Neuronal stem cell (in vitro differentiated cells): ENCODE measurements around the gene DMD.

ENCODE experiments used
- DNase-seq: peaks from one replicate; pipeline ENCODE4 v3.0.0-alpha.2; 2013; ENCODE audit warnings: low spot score
- H2AFZ ChIP-seq: one replicate; pipeline ENCODE4 v1.6.1; 2013; ENCODE audit warnings: mild to moderate bottlenecking, low read length, inconsistent platforms
- H2AK5ac ChIP-seq: 2 replicates; pipeline ENCODE4 v1.6.1; 2013; ENCODE audit warnings: low read depth, mild to moderate bottlenecking, inconsistent platforms, low read length, moderate library complexity, mixed read lengths
- H2BK120ac ChIP-seq: 2 replicates; pipeline ENCODE4 v1.6.1; 2013; ENCODE audit warnings: low read depth, mild to moderate bottlenecking, inconsistent platforms, low read length, moderate library complexity, mixed read lengths
- H2BK12ac ChIP-seq: one replicate; pipeline ENCODE4 v1.6.1; 2013; ENCODE audit warnings: low read length, inconsistent platforms
- H2BK15ac ChIP-seq: 2 replicates; pipeline ENCODE4 v1.6.1; 2013; ENCODE audit warnings: mild to moderate bottlenecking, low read length, inconsistent platforms, mixed read lengths
- H2BK5ac ChIP-seq: one replicate; pipeline ENCODE4 v1.6.1; 2013; ENCODE audit warnings: inconsistent platforms, mild to moderate bottlenecking, low read length, moderate library complexity
- H3K14ac ChIP-seq: one replicate; pipeline ENCODE4 v1.6.1; 2013; ENCODE audit warnings: low read length, inconsistent platforms
- H3K18ac ChIP-seq: 2 replicates; pipeline ENCODE4 v1.6.1; 2013; ENCODE audit warnings: low read length, inconsistent platforms
- H3K23ac ChIP-seq: 2 replicates; pipeline ENCODE4 v1.6.1; 2013; ENCODE audit warnings: low read depth, mild to moderate bottlenecking, mixed read lengths, low read length, inconsistent platforms; ENCODE audit not compliant: poor library complexity
- H3K27ac ChIP-seq: replicated peaks from 3 replicates; pipeline ENCODE4 v1.5.1; 2013; ENCODE audit warnings: low read length, inconsistent platforms
- H3K27me3 ChIP-seq, 3 experiments: 2 replicates each; pipeline ENCODE4 v1.6.1; 2013; ENCODE audit warnings: low read length in 3 of 3, mild to moderate bottlenecking in 2 of 3, inconsistent platforms in 1 of 3, low read depth in 1 of 3, mixed read lengths in 1 of 3, moderate library complexity in 1 of 3; ENCODE audit not compliant: control insufficient read depth in 3 of 3, insufficient read depth in 3 of 3
- H3K36me3 ChIP-seq, 2 donors: replicated peaks in 1 of 2; 2 replicates each; pipeline ENCODE4 v1.6.1; 2013; ENCODE audit warnings: low read length in 2 of 2; ENCODE audit not compliant: control insufficient read depth in 2 of 2, insufficient read depth in 2 of 2
- H3K4ac ChIP-seq: 2 replicates; pipeline ENCODE4 v1.6.1; 2013; ENCODE audit warnings: inconsistent platforms, mild to moderate bottlenecking, low read length, moderate library complexity
- H3K4me1 ChIP-seq, 2 donors: 1 replicate in 1 of 2; 2 replicates in 1 of 2; pipeline ENCODE4 v1.6.1; 2013; ENCODE audit warnings: low read length in 2 of 2, low read depth in 1 of 2; ENCODE audit not compliant: control insufficient read depth in 2 of 2, insufficient read depth in 1 of 2
- H3K4me2 ChIP-seq: one replicate; pipeline ENCODE4 v1.6.1; 2013; ENCODE audit warnings: mild to moderate bottlenecking, low read length, inconsistent platforms; ENCODE audit not compliant: insufficient read depth, poor library complexity, severe bottlenecking
- H3K4me3 ChIP-seq, 2 donors: 2 replicates each; pipeline ENCODE4 v1.5.1; 2013; ENCODE audit warnings: low read length in 2 of 2, mild to moderate bottlenecking in 2 of 2, inconsistent platforms in 1 of 2, moderate library complexity in 1 of 2
- H3K79me1 ChIP-seq: one replicate; pipeline ENCODE4 v1.6.1; 2013; ENCODE audit warnings: low read depth, mild to moderate bottlenecking, inconsistent platforms, low read length, moderate library complexity
- H3K9ac ChIP-seq: one replicate; pipeline ENCODE4 v1.6.1; 2013; ENCODE audit warnings: mild to moderate bottlenecking, low read depth, low read length, inconsistent platforms; ENCODE audit not compliant: poor library complexity
- H3K9me3 ChIP-seq, 2 donors: replicated peaks in 1 of 2; 2 replicates each; pipeline versions ENCODE3 to v1.6.1; 2013; ENCODE audit warnings: low read length in 2 of 2, mild to moderate bottlenecking in 2 of 2, inconsistent platforms in 1 of 2, low read depth in 1 of 2, mixed read lengths in 1 of 2, moderate library complexity in 1 of 2; ENCODE audit not compliant: control insufficient read depth in 2 of 2, insufficient read depth in 1 of 2
- H4K8ac ChIP-seq: one replicate; pipeline ENCODE4 v1.6.1; 2013; ENCODE audit warnings: low read depth, mild to moderate bottlenecking, inconsistent platforms, low read length, moderate library complexity
- H4K91ac ChIP-seq: one replicate; pipeline ENCODE4 v1.6.1; 2013; ENCODE audit warnings: low read length, low read depth, mild to moderate bottlenecking, inconsistent platforms; ENCODE audit not compliant: poor library complexity
- WGBS, 2 donors: extraction: QIAGEN DNeasy Blood & Tissue Kit; methylation state at CpG; one replicate each; pipeline ENCODE4 v1.1.7; 2013; ENCODE audit warnings: missing lambda C conversion rate in 2 of 2, mixed read lengths in 1 of 2; ENCODE audit not compliant: insufficient read length in 2 of 2, insufficient replicate concordance in 1 of 2; ENCODE audit errors: extremely low coverage in 2 of 2; 5-methylcytosine and 5-hydroxymethylcytosine counted together

Gene DMD

GRCh38 chrX:33014949-33015348 lies 196.4 kb downstream of the DMD start:
- WGBS, 2 donors: no CpG with 5 or more reads among the region's 6 CpGs

DNA sequence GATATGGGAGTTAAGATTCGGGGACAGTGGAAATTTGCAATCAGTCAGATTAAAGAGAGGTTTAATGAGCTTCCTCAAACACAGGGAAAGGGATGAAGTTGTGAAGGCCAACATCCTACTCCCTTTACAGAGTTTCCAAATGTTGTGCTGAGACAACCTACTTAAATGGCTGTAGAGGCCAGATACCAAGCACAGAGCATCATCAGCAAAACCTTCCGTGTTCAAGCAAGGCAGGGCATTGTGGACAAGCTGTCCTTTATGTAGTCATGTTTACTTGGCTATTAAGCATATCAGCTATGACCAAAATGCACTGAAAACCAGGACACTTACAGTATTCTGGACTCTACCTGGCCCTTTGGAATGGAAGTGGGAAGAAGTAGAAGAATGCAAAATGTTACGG lies 197.3 kb downstream of the DMD start:
- no CpG with 5 or more reads among the region's 3 CpGs for WGBS, 2 donors
- no peak overlapping the region for H2BK12ac ChIP-seq

More at GRCh38 chrX:33014949-33015348, 196.4 kb downstream of the DMD start:
- Histone ChIP-seq H3K27me3 (no peaks in the 10 kb centered on the region), H2BK120ac (no peak overlapping the region), H3K27ac (no peak overlapping the region), H3K79me1 (no peaks in the 10 kb centered on the region), H3K14ac (no peak overlapping the region), H3K18ac (no peak overlapping the region), H3K4ac (no peak overlapping the region), H2AFZ (no peak overlapping the region), H2BK12ac (no peak overlapping the region), H4K8ac (no peak overlapping the region), H3K9me3 (no peaks in the 10 kb centered on the region), H3K4me3 (no peak overlapping the region), H3K4me1 (no peaks in the 10 kb centered on the region), H3K9ac (no peak overlapping the region), H4K91ac (no peak overlapping the region), H3K4me2 (no peak overlapping the region), H2AK5ac (no peak overlapping the region), H3K36me3 (no peaks in the 10 kb centered on the region), H2BK5ac (no peak overlapping the region), H2BK15ac (no peak overlapping the region), H3K23ac (no peak overlapping the region)
- no peak for DNase-seq

DNA sequence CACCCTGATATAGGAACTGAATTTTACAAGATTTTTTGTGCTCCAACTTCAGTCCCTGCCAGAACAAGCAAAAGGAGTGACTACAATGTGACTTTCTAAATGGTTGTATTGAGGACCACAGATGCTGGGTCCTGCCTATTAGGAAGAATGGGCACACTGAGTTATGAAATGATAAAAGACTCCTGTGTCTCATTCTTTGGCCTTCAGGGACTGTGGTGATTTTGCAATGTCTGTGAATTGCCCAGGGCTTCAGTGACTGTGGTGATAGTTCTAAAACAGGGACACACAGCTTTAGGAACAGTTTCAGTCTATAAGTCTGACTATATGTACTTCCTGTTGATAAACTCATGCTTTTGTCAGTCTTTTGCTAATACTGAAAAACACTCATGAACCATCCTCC lies 210.2 kb downstream of the DMD start:
- Histone ChIP-seq H2AK5ac (no peak overlapping the region), H3K27ac (no peak overlapping the region), H2BK15ac (no peak overlapping the region), H3K4me2 (no peak overlapping the region), H3K36me3 (no peaks in the 10 kb centered on the region), H3K9ac (no peak overlapping the region), H4K8ac (no peak overlapping the region), H3K14ac (no peak overlapping the region), H3K79me1 (no peaks in the 10 kb centered on the region), H2AFZ (no peak overlapping the region), H2BK5ac (no peak overlapping the region), H3K4me3 (no peak overlapping the region), H3K27me3 (no peaks in the 10 kb centered on the region), H3K4me1 (no peaks in the 10 kb centered on the region), H3K18ac (no peak overlapping the region), H2BK12ac (no peak overlapping the region), H3K9me3 (no peaks in the 10 kb centered on the region), H3K23ac (no peak overlapping the region), H2BK120ac (no peak overlapping the region), H4K91ac (no peak overlapping the region), H3K4ac (no peak overlapping the region)
- no peak for DNase-seq

More for the DNA sequence above, 197.3 kb downstream of the DMD start:
- Histone ChIP-seq H3K18ac (no peak overlapping the region), H3K4me3 (no peak overlapping the region), H3K79me1 (no peaks in the 10 kb centered on the region), H3K9me3 (no peaks in the 10 kb centered on the region), H3K4me1 (no peaks in the 10 kb centered on the region), H3K27me3 (no peaks in the 10 kb centered on the region), H4K91ac (no peak overlapping the region), H3K4me2 (no peak overlapping the region), H3K23ac (no peak overlapping the region), H2BK120ac (no peak overlapping the region), H2BK5ac (no peak overlapping the region), H3K9ac (no peak overlapping the region), H2AFZ (no peak overlapping the region), H2BK15ac (no peak overlapping the region), H3K4ac (no peak overlapping the region), H2AK5ac (no peak overlapping the region), H3K27ac (no peak overlapping the region), H4K8ac (no peak overlapping the region), H3K36me3 (no peaks in the 10 kb centered on the region), H3K14ac (no peak overlapping the region)
- DNase-seq: no peak

- Histone ChIP-seq H3K4me1 (no peaks in the 10 kb centered on the region), H3K9me3 (no peaks in the 10 kb centered on the region), H3K18ac (no peak overlapping the region), H3K4me2 (no peak overlapping the region), H2BK12ac (no peak overlapping the region), H3K4ac (no peak overlapping the region), H4K91ac (no peak overlapping the region), H2BK120ac (no peak overlapping the region), H3K9ac (no peak overlapping the region), H3K27ac (no peak overlapping the region), H3K14ac (no peak overlapping the region), H2AK5ac (no peak overlapping the region), H3K36me3 (no peaks in the 10 kb centered on the region), H3K27me3 (no peaks in the 10 kb centered on the region), H2BK15ac (no peak overlapping the region), H3K4me3 (no peak overlapping the region), H2AFZ (no peak overlapping the region), H3K23ac (no peak overlapping the region), H2BK5ac (no peak overlapping the region), H3K79me1 (no peaks in the 10 kb centered on the region), H4K8ac (no peak overlapping the region)
- no CpG with 5 or more reads among the region's 4 CpGs for WGBS, 2 donors
- no peak for DNase-seq
Measured at GRCh38 chrX:32998776-32999175, 212.6 kb downstream of the DMD start.
